Sigmoid colon (tissue), 7 donors: ENCODE results near the gene SPINK8. TPM values are rescaled to one million over a fixed set of nuclear protein-coding genes. Genes with fewer than 3 reads are reported as not detected.

ENCODE experiments used
- DNase-seq: peaks from one replicate; pipeline ENCODE4 v3.0.0-alpha.2; 2019
- H3K27ac ChIP-seq, 4 donors: fragments of 200-600 bp; sonication (generic); one replicate each; pipeline ENCODE4 v1.5.1; 2016 to 2019; ENCODE audit warnings: mild to moderate bottlenecking in 1 of 4
- H3K27me3 ChIP-seq, 3 donors: fragments of 200-600 bp; sonication (generic); one replicate each; pipeline ENCODE4 v1.5.1; 2019; ENCODE audit warnings: mild to moderate bottlenecking in 1 of 3
- H3K36me3 ChIP-seq, 4 donors: fragments of 200-600 bp; sonication (generic); one replicate each; pipeline ENCODE4 v1.5.1; 2016 to 2019
- H3K4me1 ChIP-seq, 4 donors: fragments of 200-600 bp; sonication (generic); one replicate each; pipeline ENCODE4 v1.5.1; 2017 to 2019
- H3K4me3 ChIP-seq, 4 donors: fragments of 200-600 bp; sonication (generic); one replicate each; pipeline ENCODE4 v1.5.1; 2017 to 2019; ENCODE audit warnings: mild to moderate bottlenecking in 2 of 4, moderate library complexity in 1 of 4
- H3K9me3 ChIP-seq, 4 donors: fragments of 200-600 bp in 3 of 4; sonication (generic) in 3 of 4; one replicate each; pipeline versions ENCODE4 v1.5.1 to v1.6.1; 2013 to 2019
- CTCF ChIP-seq, 4 experiments: fragments of 450-650 bp in 3 of 4; fragments of 200-600 bp in 1 of 4; IDR thresholded peaks; one replicate each; pipeline ENCODE4 v1.5.1; 2016 to 2019; ENCODE audit warnings: antibody characterized with exemption in 4 of 4, mild to moderate bottlenecking in 3 of 4, moderate library complexity in 2 of 4
- EP300 ChIP-seq, 4 donors: sonication (generic); formaldehyde crosslinking; IDR thresholded peaks; one replicate each; pipeline ENCODE4 v1.6.1; 2017; ENCODE audit warnings: antibody characterized with exemption in 4 of 4
- POLR2A ChIP-seq, 2 donors: fragments of 450-650 bp; IDR thresholded peaks; one replicate each; pipeline ENCODE4 v1.6.1; 2016; ENCODE audit warnings: antibody characterized with exemption in 2 of 2, mild to moderate bottlenecking in 2 of 2, moderate library complexity in 2 of 2
- POLR2AphosphoS5 ChIP-seq, 4 donors: sonication (generic); formaldehyde crosslinking; IDR thresholded peaks; one replicate each; pipeline ENCODE4 v1.6.1; 2017; ENCODE audit warnings: antibody characterized with exemption in 4 of 4
- WGBS, 2 donors: extraction: QIAGEN DNeasy Blood & Tissue Kit; methylation state at CpG; one replicate each; pipeline ENCODE4 v1.1.7; 2013; 5-methylcytosine and 5-hydroxymethylcytosine counted together
- intact Hi-C: fragments of 100-400 bp; cut with DNase I; formaldehyde crosslinking; loops from one replicate; pipeline ENCODE4 v1.15.1; 2023
- polyA plus RNA-seq, 3 donors: library from polyadenylated mRNA; stranded (reverse); fragments of 200-250 nt; gene quantifications; one replicate each; pipeline ENCODE4 v1.2.3, GENCODE V29; 2013
- total RNA-seq, 4 donors: library from RNA; depleted of rRNA; stranded (reverse); fragments of >200 nt; gene quantifications; one replicate each; pipeline ENCODE4 v1.1.0, GENCODE V29; 2016
- donor health status: healthy with polysubstance abuse.
- donor health status: Bipolar disorder and iron deficiency.
- donor health status: healthy.

SPINK8 gene
- total and polyA plus RNA-seq, 7 donors, result not detected

GRCh38 chr3:48369693-48370332, 36.4 kb upstream of the SPINK8 start:
- Histone ChIP-seq H3K9me3 (no peaks in the 10 kb centered on the region), H3K4me3 (no peak overlapping the region), H3K27me3 (no peaks in the 10 kb centered on the region), H3K4me1 (no peaks in the 10 kb centered on the region), H3K27ac (no peak overlapping the region), H3K36me3 (no peaks in the 10 kb centered on the region)
- 27 to 61% methylated on average over 7 of the region's 7 CpGs for WGBS, 2 donors
- TF ChIP-seq POLR2A (IDR thresholded peaks at IDR 0.05) (no peak), EP300 (IDR thresholded peaks at IDR 0.05) (no peak), CTCF (IDR thresholded peaks at IDR 0.05) (no peak), POLR2AphosphoS5 (IDR thresholded peaks at IDR 0.05) (no peak)
- intact Hi-C loops, result no loop called here
- no peak for DNase-seq

GRCh38 chr3:48367201-48367600, 33.7 kb upstream of the SPINK8 start:
- Histone ChIP-seq H3K27ac (no peak overlapping the region), H3K36me3 (no peaks in the 10 kb centered on the region), H3K4me3 (no peak overlapping the region), H3K27me3 (no peaks in the 10 kb centered on the region), H3K4me1 (no peaks in the 10 kb centered on the region), H3K9me3 (no peaks in the 10 kb centered on the region)
- intact Hi-C loops, result no loop called here
- no peak for TF ChIP-seq POLR2A (IDR thresholded peaks at IDR 0.05)
- no peak for TF ChIP-seq EP300 (IDR thresholded peaks at IDR 0.05)
- no peak for TF ChIP-seq POLR2AphosphoS5 (IDR thresholded peaks at IDR 0.05)
- TF ChIP-seq CTCF (IDR thresholded peaks at IDR 0.05), result no peak
- DNase-seq, result no peak

GRCh38 chr3:48364840-48365239, 31.4 kb upstream of the SPINK8 start:
- Histone ChIP-seq H3K27me3 (no peaks in the 10 kb centered on the region), H3K4me3 (no peak overlapping the region), H3K27ac (no peak overlapping the region), H3K36me3 (no peaks in the 10 kb centered on the region), H3K4me1 (no peaks in the 10 kb centered on the region), H3K9me3 (no peaks in the 10 kb centered on the region)
- WGBS, 2 donors, result 80 to 85% methylated on average over 1 of the region's 1 CpG
- TF ChIP-seq POLR2A (IDR thresholded peaks at IDR 0.05) (no peak), POLR2AphosphoS5 (IDR thresholded peaks at IDR 0.05) (no peak), CTCF (IDR thresholded peaks at IDR 0.05) (no peak), EP300 (IDR thresholded peaks at IDR 0.05) (no peak)
- no peak for DNase-seq
- intact Hi-C loops, result no loop called here

- no peak for TF ChIP-seq CTCF (IDR thresholded peaks at IDR 0.05)
- no peak for TF ChIP-seq POLR2A (IDR thresholded peaks at IDR 0.05)
- no peak for TF ChIP-seq EP300 (IDR thresholded peaks at IDR 0.05)
- TF ChIP-seq POLR2AphosphoS5 (IDR thresholded peaks at IDR 0.05), result no peak
- H3K27ac ChIP-seq, result no peak overlapping the region
- no peak for DNase-seq
- H3K27me3 ChIP-seq, result no peaks in the 10 kb centered on the region
- H3K4me1 ChIP-seq, result no peaks in the 10 kb centered on the region
- no peak overlapping the region for H3K4me3 ChIP-seq
- intact Hi-C loops, result no loop called here
- H3K9me3 ChIP-seq, result no peaks in the 10 kb centered on the region
- no peaks in the 10 kb centered on the region for H3K36me3 ChIP-seq
These were observed 28.5 kb upstream of the SPINK8 start for GRCh38 chr3:48361928-48362327.

GRCh38 chr3:48356419-48356818, 23.0 kb upstream of the SPINK8 start:
- H3K36me3 ChIP-seq, result no peaks in the 10 kb centered on the region
- no peaks in the 10 kb centered on the region for H3K9me3 ChIP-seq
- H3K27ac ChIP-seq, result no peak overlapping the region
- no peaks in the 10 kb centered on the region for H3K27me3 ChIP-seq
- no peak overlapping the region for H3K4me3 ChIP-seq
- TF ChIP-seq CTCF (IDR thresholded peaks at IDR 0.05) (no peak), POLR2AphosphoS5 (IDR thresholded peaks at IDR 0.05) (no peak), POLR2A (IDR thresholded peaks at IDR 0.05) (no peak), EP300 (IDR thresholded peaks at IDR 0.05) (no peak)
- WGBS, 2 donors, result 62 to 75% methylated on average over 1 of the region's 1 CpG
- no peak for DNase-seq
- no peaks in the 10 kb centered on the region for H3K4me1 ChIP-seq
- intact Hi-C loops, result no loop called here
